Right lobe of liver (tissue), 4 donors: ENCODE data around the gene LRMDA.

ENCODE experiments used
- POLR2A ChIP-seq: fragments of 450-650 bp; IDR thresholded peaks from one replicate; pipeline ENCODE4 v1.6.1; 2017; ENCODE audit warnings: antibody characterized with exemption, mild to moderate bottlenecking
- TF ChIP-seq, protein P1 (sequence below), 4 donors: fragments of 200-600 bp in 3 of 4; fragments of 450-650 bp in 1 of 4; IDR thresholded peaks; one replicate each; pipeline versions ENCODE4 v1.5.1 to v1.8.0; 2016 to 2022; ENCODE audit warnings: antibody characterized with exemption in 4 of 4, mild to moderate bottlenecking in 2 of 4
- donor health status: DM: no; HTN: no; CAD: no.
- donor health status: DM: no; HTN: no; CAD: no.
- donor health status: DM: no; HTN: yes; CAD: no.

DNA sequence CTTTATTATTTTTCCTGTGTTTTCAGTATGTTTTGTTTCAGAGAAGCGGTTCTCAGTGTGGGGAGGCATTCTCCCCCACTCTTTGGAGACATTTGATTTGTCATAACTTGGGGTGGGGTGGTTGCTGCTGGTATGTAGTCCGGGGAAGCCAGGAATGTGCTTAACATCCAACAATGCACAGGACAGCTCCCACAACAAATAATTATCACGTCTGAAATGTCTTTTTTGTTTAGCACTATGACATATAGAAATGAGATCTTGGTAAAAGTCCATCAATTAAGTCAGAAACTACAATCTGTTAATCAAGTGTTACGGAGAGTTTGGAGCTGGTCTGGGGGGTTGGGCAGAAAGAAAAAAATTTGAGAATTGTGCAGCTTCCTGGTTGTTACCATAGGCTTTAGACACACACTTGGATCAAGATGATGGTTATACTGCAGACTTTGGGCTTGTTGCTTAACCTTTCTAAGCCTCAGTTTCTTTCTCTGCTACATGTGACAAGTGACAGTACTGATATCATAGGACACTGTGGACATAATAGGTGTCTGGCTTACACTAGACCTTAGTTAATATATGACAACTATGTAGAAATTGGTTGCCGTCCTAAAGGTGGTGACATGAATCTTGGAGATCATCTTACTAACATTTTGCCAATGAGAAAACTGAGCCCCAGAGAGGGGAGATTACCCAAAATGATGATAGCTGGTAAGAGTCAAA is 113.7 kb downstream of the LRMDA start:
- TF ChIP-seq, protein P1, sequence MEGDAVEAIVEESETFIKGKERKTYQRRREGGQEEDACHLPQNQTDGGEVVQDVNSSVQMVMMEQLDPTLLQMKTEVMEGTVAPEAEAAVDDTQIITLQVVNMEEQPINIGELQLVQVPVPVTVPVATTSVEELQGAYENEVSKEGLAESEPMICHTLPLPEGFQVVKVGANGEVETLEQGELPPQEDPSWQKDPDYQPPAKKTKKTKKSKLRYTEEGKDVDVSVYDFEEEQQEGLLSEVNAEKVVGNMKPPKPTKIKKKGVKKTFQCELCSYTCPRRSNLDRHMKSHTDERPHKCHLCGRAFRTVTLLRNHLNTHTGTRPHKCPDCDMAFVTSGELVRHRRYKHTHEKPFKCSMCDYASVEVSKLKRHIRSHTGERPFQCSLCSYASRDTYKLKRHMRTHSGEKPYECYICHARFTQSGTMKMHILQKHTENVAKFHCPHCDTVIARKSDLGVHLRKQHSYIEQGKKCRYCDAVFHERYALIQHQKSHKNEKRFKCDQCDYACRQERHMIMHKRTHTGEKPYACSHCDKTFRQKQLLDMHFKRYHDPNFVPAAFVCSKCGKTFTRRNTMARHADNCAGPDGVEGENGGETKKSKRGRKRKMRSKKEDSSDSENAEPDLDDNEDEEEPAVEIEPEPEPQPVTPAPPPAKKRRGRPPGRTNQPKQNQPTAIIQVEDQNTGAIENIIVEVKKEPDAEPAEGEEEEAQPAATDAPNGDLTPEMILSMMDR (IDR thresholded peaks at IDR 0.05) = no peak
- no peak for TF ChIP-seq POLR2A
